NOMO-1 treated with DMSO at 0.1 percent for 48 hours (cell line): ENCODE results near the gene COMP.
"Not testable (repeated sequence)": the region's sequence is repeated elsewhere in the genome, so short reads cannot be mapped to it uniquely, and the experiment has no call there.

Source experiments
- DNase-seq: peaks from one replicate; lab custom pipeline; 2025; ENCODE audit not compliant: unreplicated experiment; lab: John Stamatoyannopoulos, UW

The COMP gene

DNA sequence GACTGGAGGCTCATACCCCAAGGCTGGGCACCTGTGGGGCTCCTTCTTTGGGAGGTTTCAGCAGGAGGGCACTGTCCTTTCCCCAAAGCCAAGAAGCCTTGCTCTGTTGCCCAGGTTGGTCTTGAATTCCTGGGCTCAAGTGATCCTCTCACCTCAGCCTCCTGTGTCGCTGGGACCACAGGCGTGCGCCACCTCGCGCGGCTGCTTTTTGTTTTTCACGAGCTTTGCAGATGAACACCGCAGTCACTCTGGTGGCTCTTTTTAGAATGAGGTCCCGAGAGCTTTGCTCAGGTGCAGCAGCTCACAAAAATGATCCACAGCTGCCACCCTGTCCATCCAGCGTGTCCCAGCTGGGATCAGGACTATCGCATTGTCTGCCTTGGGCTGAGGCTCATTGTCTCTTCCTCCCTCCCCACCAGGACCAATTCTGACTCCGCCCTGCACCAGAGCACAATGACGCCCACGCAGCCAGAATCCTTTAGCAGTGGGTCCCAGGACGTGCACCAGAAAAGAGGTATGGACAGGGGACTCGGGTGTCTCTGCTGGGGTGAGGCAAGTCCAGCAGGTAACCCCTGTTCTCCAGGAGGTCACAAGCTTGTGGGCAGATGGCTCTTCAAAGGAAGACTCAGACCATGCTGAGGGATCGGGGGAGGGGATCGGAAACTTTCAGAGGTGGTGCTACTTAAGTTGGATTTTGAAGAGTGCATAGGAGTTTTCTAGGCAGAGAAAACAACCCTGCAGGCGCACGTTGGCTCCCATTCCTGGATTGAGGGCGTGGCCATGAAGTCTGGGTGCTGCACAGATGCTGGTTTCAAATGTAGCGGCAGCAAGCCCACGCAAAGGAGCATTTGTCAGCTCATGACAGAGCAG is 41.5 kb downstream of the COMP start:
- DNase-seq: no peak

DNA sequence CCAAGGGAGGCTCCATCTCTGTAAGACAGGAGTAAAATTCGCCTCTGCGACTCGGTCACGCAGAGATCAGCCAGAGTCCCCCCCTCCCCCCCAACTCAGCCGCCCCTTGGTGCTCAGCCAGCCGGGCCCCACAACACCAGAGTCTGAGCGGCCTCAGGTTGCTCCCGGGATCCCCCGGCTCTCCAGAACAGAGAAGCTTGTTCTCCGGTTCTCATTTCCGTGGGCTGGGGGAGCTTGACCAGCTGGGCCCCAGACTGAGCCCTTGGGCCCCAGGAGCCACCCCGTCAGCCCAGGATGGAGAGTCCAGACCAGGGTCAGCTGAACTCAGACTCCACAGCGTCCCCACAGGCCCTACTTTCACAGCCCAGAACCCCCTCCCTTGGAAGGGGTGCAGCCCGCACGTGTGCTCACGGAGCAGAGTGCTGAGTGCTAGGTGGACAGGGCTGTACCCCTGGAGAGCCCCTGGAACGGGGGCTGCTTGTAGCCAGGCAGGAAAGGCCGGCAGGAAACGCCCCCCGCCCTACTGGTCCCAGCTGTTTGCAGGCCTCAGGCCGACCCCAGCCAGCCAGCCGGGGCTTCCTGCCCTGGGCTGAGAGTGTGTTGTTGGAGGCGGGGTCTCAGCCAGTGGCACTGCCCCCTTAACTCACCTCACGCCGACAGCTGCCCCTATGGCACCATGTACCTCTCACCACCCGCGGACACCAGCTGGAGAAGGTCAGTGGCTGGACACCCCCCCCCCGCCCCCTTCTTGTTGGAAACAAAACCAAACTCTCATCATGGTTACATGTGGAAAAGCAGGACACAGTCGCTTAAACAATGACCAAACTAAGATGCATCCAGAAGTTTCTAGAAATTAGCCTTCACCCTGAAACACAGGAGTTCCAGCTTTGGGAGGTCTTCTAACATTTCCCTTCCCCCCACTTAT is 44.4 kb downstream of the COMP start:
- no peak for DNase-seq

DNA sequence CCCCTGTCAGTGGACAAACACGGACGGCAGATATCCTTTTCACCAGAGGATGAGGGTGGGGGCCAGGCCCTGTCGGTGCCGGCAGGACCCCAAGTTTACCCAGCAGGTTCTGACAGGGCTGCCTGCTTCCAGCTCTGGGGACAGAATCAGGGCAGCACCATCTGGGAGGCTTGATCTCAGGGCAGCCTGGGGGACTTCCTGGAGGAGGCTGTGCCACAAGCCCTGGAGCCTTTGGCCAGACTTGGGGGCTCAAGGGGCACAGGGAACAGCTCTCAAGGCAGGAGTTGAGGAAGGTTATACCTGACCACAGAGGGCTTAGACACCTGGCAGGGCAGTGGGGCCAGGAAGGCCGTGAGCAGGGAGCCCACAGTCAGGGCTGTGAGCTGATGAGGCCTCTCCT is 45.2 kb downstream of the COMP start:
- DNase-seq: no peak

DNA sequence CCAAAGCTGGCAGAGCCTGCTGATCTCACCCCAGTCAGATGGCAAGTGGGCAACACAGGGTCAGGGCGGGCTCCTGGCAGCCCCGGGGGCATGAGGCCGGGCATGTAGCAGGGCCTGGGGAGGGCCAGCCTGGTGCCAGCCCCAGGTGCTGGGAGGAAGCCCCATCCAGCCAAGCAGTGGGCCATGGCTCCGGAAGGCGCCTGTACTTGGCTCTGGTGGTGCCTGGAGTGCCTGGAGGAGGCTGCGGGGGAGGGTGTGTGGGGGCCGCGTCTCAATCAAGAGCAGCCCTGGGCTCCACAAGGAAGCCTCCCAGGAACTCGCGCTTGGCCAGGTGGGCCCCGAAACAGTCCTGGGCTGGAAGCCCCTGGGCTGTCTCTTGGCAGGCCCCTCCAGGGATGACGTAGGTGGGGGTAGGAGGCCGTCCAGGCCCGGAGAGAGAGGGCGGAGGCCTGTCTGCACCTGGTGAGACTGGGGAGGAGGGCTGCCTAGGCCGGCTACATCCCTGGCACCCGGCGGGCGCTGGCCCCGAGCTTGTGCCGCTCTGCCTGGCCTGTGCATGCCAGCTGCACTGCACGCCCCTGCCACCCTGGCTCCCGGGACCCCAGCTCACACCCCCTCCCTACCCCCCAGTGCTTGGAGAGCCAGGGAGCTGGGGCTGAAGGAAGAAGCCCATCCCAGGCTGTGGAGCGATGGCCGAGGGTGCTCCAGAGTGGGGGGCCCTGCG is 45.9 kb downstream of the COMP start:
- no peak for DNase-seq

DNA sequence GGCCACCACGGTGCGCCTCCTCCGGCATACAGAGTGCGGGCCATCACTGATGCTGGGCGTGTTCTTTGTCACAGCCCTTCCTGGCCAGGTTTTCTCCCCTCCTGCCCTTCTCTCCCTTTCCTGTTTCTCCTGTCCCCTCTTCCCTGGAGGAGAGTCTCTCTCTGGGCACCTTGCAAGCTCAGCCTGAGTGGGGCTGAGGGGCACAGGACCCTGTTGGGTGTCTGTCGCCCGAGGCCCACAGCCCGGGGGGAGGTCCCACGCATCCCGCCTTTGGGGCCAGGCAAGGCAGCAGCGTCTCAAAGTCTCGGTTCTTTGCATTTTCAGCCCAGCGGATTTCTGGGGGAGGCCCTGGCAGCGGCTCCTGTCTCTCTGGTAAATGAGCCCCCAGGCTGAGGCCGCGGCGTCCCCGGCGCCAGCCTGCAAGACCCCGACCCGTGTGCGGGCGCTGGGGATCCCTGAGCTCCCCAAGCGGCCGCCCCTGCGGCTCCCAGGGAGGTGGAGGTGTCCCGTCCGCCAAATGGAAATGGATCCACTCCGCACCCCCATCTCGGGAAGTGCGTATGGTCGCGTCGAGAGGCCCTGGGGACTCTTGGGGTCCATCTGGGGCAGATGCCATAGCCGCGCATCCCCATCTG is 47.2 kb downstream of the COMP start:
- no peak for DNase-seq

DNA sequence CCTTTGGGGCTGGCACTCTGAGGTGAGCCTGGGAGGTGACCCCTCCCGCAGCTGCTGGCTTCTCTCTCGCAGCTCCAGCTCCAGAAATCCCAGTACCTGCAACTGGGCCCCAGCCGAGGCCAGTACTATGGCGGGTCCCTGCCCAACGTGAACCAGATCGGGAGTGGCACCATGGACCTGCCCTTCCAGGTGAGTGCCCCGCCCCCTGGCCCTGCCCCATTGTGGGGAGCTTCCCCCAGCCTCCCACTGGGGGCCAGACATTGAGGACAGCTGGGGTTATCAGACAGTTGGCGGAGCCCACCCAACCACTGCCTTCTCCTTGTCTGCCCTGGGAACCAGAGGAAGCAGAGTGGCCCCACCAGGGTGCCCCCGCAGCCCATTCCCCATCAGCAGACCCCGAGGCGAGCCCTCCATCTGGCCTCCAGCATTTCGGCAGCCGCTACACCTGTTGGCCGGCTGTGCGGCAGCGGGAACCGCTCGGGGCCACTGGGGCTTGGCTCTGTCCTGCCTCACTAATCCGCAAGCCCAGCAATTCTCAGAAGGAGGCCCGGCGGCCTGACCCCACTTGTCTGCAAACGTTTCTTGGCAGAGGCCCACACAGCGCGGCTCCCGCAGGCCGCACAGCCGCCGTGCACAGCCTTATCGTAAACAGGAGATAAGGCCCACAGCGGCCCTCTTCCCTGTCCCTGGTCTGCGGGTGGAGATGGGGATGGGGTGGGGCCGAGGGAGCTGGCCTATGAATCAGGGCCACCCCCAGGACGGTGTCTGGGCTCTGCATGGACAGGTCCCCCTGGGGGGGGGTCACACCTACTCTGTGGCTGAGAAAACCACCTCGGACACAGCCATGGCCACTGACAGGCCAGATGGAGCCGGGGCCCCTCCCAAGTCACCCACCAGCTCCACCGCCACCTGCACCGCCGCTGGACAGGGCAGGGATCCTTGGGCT is 48.0 kb downstream of the COMP start:
- DNase-seq: no peak

DNA sequence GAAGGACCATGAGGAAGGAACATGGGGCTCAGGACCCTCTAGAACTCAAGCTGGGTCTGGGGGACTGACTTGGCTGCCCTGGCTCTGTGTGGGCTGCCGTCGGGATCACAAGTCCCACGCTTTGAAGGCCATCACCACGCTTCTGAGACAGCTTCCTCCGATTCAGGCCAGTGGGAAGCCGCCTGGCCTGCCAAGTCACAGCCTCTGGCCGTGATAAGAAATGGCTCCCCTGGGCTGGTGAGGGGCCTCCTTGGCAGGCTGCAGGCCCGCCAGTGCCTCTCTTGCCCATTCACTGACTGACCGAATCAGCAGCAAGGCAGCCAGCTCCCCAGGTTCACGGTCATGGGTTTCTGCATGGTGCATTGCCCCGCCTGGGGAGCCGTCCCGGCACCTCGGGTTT is 48.8 kb downstream of the COMP start:
- no peak for DNase-seq

DNA sequence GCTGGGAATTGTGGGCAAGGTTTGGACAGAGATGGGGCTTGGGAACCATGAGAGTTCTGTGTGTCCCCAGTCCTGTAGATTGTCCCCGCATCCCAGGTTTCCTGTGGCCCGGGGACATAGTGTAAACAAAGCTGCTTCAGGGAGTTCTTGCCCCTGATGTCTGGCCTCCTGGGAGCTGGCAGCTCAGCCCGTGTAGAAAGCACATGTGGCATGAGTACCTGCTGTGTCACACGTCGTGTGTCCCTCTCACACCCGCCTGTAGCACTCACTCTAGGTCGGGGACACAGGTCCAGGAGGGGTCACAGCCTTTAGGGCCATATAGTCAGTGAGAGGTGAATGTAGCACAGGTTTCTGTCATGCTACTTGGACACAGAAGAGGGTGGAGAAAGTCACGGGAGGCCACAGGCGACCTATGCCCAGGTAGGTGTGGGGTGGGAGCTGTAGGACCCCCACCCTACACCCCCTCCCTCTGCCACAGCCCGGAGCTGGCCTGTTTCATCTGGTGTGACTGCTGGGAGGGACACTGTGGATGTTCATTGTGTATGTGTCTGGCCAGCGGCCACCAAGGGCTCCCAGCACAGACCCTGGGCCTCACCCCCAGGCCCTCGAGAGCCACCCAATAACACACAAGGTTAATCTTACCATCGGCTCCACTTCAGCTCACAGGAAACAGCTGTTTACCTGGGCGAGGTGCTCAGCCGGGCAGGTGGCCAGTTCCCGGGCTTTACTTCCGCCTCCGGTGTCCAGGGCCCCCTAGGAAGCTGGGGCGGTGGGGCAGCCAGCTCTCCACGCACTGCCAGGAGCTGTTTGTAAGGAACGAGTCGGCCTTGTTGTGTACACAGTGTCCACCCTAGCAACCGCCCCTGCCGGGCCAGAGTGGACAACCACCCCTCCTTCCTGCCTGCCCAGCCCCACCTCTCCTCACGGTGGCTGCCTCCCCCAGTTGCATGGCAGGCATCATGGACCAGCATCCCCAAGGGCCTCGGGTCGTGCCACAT is 49.7 kb downstream of the COMP start:
- DNase-seq: no peak

DNA sequence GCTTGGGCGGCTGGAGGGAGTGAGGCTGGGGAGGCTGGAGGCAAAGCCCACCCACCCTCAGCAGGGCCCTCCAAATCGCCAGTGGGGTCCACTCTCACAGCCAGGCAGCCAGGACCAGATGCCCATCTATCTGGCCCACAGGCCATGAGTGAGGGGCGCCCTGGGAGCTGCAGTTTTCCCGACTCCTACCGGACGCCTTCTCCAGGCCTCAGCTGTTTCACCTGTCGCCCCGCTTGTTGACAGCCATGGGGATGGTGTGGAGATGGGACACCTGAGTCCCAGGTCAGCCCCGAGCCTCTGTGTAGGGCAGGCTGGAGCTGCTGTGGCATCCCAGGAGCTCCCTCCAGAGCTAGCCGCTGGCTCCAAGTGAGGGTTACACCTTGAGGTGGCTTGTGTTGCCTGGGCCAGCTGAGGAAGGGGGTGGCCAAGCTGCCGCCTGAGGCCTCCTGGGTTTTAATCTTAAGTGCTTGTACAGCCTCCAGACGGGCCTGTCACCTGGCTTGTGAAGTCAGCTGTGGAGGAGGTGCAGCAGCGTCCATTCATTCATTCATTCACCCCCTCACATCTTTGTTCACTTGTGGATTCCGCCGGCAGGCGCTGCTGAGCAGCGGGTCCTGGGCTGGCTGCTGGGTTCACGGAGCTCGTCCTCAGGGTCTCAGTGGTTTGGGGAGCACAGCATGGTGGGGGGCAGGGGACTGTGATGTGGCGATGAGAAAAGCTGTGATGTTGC is 52.0 kb downstream of the COMP start:
- DNase-seq: no peak

DNA sequence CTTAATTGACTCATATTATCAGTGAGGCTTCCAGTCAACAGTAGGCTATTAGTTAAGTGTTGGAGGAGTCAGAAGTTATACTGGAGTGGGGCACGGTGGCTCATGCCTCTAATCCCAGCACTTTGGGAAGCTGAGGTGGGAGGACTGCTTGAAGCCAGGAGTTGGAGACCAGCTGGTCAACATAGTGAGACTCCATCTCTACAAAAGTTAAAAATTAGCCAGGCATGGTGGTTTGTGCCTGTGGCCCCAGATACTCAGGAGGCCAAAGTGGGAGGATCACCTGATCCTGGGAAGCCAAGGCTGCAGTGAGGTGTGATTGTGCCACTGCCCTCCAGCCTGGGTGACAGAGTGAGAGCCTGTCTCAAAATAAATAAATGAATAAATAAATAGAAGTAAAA is 53.2 kb downstream of the COMP start:
- DNase-seq: no peak

DNA sequence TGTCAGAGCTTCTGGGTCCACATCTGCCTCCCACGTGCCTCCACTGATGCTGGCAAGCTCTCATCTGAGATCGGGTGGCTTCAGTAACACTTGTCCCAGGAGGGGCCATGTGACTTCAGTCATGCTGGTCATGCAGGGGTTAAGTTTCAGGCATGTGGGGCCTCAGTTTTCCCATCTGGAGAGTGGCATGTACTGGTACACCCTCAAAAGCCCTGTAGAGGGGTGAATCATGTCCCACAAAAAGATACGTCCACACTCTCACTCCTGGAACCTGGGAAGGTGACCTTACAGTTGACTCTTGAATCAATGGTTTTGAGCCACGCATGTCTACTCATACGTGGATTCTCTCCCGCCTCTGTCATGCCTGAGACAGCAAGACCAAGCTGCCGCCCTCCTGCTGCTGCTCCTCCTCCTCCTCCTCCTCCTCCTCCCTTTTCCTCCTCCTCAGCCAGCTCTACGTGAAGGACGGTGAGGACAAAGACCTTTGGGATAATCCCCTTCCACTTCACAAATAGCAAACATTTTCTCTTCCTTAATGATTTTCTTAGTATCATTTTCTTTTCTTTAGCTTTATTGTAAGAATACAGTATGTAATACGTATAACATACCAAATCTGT is 53.7 kb downstream of the COMP start:
- no peak for DNase-seq

DNA sequence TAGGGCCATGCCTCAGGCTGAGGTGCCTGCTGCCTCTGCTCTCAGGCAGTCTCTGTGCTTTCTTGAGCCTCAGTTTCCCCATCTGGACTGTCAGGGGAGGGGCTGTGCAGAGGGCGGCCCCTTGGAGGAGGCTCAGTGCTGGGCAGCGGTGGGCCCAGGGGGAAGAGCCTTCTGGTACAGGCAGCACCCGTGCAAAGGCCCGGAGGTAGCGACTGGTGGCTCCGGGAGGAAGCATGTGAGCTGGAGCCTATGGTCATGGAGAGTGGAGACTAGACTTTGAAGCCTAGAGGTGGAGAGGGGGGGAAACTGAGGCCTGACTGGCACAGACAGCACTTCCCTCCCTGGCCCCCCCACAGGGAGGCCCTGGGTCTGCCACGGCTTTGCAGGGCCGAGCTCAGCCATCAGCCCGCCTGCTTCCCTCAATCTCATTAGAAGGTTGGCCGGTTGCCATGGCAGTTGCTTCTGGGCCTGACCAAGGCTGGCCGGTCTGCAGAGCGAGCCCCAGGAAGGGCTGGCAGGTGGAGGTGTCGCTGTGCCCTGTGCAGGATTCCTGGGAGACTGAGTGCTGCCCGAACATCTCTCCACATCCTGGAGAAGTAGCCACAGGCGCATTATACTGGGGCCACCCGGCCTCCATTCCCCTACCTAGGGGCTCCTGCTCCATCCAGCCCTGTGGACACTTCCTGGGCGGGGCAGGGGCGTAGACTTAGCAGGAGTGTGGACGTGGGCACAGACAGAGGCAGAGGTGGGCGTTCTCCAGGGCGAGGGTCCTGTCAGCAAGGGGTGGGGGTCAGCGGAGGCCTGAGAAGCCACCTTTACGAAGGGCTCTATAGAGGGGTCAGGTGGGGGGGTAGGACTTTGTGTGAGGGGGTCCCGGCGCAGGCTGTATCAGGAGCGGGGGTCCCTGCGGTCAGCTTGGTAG is 54.4 kb downstream of the COMP start:
- DNase-seq: no peak

DNA sequence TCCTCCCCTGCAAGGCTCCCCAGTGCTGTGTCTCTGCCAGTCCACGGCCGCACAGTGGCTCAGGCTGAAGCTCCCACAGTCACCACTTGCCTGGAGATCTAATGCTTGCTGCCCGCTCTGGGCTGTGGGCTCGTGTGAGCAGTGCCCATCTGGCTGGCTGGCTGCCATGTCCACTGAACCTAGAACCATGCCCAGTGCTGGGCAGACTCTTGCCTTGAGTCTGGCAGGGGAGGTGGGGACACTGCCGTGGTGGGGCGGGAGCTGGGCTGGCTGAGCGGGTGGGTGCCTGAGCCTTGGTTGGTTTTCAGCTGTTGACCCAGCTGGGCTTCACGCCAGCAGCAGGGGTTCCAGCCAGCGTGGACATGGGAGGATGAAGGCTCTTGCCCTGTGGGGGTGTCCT is 55.4 kb downstream of the COMP start:
- no peak for DNase-seq

DNA sequence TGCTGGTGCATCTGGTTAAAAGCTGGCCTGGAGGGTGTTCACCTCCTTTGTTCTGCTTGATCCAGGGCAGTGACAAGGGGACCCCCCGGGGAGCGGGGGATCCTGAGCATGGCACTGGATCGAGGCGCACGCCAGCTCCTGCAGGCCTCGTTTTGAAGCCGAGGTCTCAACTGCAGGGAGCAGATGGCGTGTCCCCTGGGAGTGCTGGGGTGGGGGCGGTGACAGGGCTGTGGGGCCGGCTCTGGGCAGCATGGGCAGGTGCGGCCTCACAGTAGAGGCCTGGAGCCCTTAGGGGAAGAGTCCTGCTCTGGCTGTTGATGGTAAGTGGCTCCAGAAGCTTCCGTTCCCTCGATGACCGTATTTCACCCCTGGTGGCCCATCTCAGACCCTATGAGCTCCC is 55.8 kb downstream of the COMP start:
- DNase-seq: no peak

DNA sequence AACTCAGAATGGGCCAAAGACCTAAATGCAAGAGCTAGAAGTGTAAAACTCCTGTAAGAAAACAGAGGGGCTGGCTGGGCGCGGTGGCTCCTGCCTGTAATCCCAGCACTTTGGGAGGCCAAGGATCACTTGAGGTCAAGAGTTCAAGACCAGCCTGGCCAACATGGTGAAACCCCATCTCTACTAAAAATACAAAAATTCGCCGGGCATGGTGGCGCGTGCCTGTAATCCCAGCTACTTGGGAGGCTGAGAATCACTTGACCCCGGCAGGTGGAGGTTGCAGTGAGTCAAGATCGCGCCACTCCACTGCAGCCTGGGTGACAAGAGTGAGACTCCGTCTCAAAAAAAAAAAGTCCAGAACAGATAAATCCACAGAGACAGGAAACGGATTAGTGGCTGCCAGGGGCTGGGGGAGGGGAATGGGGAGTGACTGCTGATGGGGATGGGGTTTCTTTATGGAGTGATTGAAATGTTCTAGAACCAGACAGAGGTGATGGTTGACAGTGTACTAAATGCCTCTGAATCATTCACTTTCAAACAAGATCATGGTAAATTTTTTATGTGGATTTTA is 57.3 kb downstream of the COMP start:
- not testable (repeated sequence) for DNase-seq

DNA sequence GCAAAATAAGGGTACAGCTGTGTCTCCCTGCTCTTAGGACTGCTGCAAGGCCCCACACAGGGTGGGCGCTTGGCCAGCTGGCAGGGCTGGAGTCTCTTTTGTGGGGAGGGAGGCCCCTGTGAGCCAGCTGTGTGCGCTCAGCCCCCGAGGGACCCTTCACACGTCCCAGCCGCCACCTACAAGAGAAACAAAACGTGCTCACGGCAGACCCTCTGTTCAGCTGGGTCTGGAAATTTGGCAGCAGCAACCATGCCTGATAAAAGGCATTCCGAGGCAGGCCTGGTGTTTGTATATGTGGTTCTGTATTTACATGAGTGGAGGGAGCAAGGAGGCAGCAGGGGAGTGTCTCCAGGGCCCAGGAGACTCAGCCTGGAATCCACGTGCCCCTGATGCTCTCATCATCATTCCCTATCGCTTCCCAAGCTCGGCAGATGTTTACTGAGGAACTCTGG is 57.9 kb downstream of the COMP start:
- DNase-seq: no peak
